GM18867 (cell line): ENCODE data around the gene IRGQ.
"Not testable (repeated sequence)": the region's sequence is repeated elsewhere in the genome, so short reads cannot be mapped to it uniquely, and the experiment has no call there.

Experiments used
- ATAC-seq: cut with Tn5 transposase; IDR thresholded peaks from one replicate; pipeline ENCODE4 v1.9.1; 2021; ENCODE audit warnings: mild to moderate bottlenecking, moderate library complexity; ENCODE audit not compliant: unreplicated experiment

IRGQ gene

DNA sequence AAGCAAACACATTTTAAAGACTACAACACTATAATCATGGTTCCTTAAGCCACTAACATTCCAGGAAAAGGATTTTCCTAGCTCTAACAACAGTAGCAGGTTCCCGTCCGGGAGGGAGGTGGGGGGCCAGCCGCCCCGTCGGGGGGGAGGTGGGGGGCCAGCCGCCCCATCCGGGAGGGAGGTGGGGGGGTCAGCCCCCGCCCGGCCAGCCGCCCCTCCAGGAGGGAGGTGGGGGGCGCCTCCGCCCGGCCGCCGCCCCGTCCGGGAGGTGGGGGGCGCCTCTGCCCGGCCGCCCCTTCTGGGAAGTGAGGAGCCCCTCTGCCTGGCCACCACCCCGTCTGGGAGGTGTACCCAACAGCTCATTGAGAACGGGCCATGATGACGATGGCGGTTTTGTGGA, 48.0 kb downstream of the IRGQ start:
- not testable (repeated sequence) for ATAC-seq

DNA sequence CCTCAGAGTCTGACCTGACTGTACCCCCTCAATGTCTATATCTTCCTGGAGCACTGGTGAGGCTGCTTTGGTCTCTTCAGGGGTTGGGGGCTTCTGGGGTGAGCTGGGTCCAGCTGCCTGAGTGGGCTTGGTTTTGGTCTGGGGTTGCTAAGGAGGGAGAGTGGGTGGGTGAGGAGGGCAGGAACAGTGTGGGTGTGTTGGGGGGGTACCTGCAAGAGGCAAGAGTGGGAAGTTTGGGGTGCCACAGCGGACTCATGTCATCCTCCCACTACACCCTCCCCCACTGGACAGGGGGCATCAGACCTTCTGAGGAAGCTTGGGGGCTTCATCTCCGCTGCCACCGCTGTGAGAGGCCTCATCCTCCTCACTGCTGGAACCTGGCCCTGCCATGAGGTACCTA, 49.4 kb downstream of the IRGQ start:
- no peak for ATAC-seq

DNA sequence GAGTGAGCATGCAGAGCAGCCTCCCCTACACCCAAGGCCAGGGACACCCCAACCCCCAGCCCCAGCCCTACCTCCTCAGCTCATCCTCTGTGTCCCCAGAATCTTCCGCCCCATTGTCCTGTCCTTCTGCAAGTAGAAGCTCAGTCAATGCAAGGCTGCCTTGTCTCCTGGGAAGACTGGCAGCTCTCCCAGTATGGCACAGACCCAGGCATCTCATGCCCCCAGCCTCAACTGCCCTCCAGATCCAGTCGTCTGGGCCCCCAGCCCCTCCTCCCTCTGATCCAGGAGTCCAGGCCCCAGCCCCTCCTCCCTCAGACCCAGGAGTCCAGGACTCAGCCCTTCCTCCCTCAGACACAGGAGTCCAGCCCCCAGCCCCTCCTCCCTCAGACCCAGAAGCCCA, 50.0 kb downstream of the IRGQ start:
- no peak for ATAC-seq

DNA sequence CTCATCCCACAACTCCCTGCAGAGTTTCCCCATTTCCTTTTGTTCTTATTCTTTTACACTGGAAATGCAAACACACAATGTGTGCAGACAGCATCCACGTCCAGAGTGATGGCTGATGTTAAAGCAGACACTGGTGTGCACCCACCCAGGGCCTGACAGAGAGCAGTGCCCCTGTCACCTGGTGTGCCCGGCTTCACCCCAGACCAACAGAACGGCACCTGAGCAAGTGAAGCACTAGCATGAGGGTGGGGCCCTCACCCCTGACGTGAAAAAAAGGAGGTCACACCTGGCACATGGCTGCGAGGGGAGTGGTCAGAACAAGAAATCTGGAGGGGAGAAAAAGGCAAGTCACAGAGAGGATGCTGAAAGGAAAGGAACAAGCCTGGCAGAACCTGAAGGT, 50.7 kb downstream of the IRGQ start:
- no peak for ATAC-seq

DNA sequence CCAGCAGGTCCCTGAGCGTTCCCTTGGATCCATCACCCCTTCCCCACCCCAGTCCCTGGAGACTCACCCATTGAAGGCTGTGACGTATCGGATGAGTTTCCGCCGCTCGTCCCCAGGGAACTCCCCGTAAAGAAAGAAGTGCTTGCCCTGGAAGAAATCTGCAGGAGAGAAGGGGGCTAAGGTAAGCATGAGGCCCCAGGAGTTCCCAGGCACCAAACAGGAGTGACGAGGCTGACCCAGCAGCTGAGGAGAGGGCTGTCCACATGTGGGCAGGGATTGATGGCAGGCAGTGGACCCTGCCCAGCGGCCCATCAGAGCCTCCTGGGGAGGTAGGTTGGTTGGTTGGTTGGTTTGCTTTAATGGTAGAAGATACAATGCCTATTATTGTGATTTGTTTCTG, 51.9 kb downstream of the IRGQ start:
- no peak for ATAC-seq

DNA sequence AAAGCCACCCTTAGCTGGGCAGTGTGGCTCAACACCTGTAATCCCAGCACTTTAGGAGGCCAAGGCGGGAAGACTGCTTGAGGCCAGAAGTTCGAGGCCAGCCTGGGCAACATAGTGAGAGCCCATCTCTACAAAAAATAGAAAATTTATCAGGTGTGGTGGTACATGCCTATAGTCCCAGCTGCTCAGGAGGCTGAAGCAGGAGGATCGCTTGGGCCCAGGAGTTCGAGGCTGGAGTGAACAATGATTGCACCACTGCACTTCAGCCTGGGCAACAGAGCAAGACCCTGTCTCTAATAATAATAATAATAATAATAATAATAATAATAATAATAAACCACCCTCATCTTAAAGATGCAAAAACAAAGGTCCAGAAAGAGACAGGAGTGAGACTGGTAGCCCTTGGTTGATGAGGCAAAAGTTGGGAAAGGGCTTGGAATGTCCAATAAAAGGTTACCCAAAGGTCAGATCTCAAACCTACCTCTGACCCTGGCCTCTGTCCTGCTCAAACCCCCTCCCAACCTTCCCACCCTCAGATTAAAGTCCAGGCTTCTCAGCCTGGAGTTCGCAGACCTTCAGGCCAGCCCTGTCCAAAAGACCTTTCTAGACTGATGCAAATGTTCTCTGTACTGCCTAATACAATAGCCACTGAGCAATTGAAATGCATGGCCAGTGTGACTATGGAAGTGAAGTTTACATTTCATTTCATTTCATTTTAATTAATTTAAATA, 53.8 kb downstream of the IRGQ start:
- ATAC-seq = no peak

DNA sequence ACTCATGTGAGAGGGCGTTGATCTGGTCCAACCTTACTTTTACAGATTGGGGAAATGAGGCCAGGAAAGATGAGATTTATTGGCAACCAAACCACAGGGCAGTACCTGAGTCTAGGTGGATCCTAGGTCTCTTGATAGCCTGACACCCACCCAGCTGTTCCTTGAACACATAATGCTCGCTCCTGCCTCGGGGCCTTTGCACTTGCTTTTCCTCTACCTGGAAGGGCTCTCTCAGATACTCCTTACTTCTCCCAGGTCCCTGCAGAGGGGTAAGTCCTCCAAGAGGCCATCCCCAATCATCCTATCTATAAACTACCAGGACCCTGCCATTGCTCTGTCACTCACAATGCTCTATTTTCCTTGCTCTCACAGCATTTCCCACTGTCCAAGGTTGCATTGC, 55.6 kb downstream of the IRGQ start:
- no peak for ATAC-seq

DNA sequence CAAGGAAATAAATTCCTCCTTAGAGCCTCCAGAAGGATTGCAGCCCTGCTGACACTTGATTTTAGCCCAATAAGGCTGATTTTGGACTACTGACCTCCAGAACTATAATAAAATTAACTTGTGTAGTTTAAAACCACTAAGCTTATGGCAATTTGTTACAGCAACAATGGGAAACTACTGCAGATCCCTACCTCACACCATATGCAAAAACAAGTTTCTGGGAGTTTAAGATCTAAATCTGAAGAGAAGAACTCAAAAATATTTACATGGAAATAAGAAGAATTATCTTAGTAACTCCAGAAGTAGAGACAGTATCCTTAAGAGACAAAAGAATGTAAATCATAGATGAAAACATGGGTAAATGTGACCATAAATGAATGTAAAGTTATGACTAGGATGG, 57.0 kb downstream of the IRGQ start:
- no peak for ATAC-seq

DNA sequence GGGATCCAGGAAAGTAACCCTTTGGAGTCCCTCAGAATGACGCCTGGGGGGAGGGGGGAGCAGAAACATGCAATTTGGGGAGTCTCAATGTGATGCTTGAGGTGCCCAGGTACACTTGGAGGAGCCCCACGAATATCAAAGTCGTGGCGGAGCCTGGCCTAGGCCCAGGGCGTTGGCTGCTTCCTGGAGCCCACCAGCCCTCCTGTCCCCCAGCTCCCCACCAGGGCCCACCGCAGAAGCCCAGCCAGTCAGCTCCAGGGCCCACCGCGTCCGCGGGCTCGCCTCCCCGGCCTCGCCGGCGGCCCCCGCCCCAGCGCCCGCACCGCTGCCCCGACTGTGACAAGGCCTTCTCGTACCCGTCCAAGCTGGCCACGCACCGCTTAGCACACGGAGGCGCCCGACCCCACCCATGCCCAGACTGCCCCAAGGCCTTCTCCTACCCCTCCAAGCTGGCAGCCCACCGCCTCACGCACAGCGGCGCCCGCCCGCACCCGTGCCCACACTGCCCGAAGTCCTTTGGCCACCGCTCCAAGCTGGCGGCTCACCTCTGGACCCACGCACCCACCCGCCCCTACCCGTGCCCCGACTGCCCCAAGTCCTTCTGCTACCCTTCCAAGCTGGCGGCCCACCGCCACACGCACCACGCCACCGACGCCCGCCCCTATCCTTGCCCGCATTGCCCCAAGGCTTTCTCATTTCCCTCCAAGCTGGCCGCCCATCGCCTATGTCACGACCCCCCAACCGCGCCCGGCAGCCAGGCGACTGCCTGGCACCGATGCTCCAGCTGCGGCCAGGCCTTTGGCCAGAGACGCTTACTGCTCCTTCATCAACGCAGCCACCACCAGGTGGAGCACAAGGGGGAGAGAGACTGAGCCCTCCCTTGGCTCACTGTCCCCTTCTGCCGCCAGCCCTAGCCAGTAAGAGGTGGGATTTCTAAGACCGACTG, 60.8 kb downstream of the IRGQ start:
- ATAC-seq = no peak
